Activated CD4-positive, CD25-positive, alpha-beta regulatory T cell (primary cell): Measurements from ENCODE around the gene CDK19.
A peak's percentile ranks its signal among the peaks of the same experiment; 100 is the strongest.
"Not testable (repeated sequence)": the region's sequence is repeated elsewhere in the genome, so short reads cannot be mapped to it uniquely, and the experiment has no call there.

Experiments used
- DNase-seq, 4 experiments: peaks; one replicate each; lab custom pipeline; 2025; lab: John Stamatoyannopoulos, UW

CDK19 gene

DNA sequence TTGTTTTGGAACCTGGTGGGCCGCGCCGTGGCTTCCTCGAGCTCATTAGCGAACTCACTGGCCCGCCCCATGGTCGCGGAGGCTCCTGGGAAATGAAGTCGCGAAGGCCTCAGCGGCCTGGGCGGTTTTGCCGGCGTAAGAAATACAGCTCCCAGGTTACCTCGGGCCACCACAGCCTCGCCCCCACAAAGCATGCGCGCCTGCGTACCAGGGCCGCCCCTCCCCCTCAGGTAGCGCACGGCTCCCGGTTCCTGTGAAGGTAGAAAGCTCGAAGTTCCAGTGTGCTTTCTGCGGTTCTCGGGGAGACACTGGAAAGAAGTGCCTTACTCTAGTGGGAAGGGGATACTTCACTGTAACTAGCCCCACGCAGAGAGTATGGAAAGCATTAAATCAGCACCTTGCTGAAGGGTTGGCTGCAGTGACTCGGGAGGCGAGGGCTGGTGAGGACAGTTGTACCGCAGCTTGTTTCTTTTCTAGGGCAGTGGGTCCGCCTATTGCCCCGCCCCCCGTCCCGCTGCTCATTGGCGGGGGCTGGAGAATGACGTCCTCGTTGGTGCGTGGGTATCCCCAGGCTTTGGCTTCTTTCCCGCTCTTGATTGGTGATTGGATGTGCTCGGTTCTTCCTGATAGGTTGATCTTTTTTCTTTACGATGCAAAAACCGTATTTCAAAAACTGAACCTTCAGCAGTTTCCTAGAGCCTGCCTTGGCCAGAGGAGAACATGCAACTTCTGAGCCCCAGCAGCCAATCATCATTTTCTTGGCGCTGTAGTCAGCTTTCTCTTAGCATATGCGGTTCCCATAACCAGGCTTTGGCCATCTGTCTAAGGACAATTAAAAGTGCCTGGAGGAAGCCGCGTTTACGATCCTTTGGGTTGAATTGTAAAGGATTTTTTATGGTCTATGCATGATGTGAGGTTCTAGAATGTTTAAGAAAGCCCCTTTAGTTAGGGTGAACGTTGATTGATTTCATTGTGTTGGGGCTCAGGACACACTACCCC is at the start of gene CDK19:
TSS of gene CDK19 (minus strand) at position 59 of the 999 bp plus-strand sequence. CDS start 333 bp downstream, outside the sequence.
- DNase-seq: peak; percentile 91 to 97 (median 96)

- no peak for DNase-seq
These were observed 49.6 kb upstream of the CDK19 start for GRCh38 chr6:110864824-110865223.

DNA sequence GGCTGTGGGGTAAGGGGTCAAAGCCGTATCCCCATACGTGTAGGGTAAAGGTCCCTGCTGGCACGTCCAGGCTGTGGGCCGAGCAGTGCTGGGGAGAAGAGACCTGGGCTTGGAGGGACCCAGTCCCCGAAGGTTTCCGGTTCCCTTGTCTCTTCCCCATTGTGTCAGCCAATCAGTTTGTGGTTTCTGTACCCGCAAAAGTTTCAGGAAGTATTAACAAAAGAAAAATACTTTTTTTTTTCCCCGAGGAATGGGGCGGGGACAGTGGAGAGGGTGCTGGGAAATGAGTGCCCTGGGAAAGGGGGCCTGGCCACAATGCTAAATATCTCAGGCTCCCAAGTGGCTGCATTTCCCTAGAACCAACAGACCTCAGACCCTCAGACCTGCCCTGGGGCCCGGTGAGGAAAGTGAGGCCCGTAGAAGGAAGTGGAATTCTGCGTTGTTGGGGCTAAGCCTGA is 44.1 kb upstream of the CDK19 start:
- DNase-seq: no peak

DNA sequence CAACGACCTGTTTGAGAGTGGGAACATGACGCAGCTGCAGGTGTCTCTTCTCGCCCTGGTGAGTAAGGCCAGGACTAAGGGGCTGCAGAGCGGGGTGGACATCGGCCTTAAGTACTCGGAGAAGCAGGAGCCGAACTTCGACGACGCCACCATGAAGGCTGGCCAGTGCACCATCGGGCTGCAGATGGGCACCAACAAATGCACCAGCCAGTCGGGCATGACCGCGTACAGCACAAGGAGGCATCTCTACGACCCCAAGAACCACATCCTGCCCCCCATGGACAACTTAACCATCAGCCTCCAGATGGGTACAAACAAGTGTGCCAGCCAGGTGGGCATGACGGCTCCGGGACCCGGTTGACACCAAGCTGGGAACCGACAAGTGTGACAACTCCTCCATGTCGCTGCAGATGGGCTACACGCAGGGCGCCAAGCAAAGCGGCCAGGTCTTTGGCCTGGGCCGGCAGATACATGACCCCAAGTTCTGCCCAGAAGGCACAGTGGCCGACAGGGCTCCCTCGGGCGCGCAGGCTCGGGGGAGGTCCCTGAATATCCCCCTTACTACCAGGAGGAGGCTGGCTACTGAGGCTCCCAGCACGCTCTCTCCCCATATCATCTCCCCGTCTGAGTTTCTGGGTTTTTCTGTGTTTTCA is 43.4 kb upstream of the CDK19 start:
- no peak for DNase-seq

DNA sequence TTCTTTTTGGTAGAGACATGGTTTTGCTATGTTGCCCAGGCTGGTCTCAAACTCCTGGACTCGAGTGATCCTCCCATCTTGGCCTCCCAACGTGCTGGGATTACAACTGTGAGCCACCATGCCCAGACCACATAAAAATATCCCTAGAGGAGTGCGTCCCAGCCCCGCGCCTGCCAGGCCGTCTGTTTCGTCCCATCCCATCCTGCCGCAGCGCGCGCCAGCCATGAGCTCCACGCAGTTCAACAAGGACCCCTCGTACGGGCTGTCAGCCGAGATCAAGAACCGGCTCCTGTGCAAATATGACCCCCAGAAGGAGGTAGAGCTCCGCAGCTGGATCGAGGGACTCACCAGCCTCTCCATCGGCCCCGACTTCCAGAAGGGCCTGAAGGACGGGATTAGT is 42.7 kb upstream of the CDK19 start:
- DNase-seq: no peak

DNA sequence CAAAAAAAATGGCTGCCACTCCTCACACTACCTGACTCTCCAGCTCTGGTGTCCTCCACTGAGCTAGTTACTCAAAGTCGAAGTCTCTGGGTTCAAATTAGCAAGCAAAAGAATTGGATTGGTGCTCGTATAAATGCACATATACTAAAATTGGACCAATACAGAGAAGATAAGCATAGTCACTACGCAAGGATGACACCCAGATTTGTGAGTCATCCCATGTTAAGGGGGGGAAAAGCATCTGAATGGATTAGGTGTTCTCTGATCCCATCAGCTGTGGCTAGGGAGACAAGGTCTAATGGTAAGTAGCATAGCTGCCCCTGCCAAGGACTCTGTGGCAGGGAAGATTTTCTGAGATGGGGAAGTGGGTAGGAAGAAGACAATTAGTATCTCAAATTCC is 41.0 kb upstream of the CDK19 start:
- no peak for DNase-seq

- no peak for DNase-seq
These were observed 38.6 kb upstream of the CDK19 start for GRCh38 chr6:110853754-110854477.

DNA sequence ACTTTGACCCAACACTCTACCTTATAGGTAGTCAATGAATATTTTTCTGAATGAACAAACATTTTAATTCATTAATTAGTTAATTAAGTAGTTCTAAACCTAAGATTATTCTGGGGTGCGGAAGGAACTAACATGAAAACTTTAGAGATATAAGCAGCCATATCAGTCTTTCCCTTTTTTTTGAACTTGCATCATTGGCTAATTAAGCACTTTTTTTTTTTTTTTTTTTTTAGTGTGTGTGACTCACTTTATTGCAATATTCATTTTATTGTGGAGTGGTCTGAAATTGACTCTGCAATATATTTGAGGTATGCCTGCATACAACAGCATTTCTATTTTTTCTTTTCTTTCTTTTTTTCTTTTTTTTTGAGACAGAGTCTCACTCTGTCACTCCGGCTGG is 37.5 kb upstream of the CDK19 start:
- DNase-seq: no peak

- DNase-seq: no peak
These were observed 34.5 kb upstream of the CDK19 start for GRCh38 chr6:110849781-110850180.

- no peak for DNase-seq
These were observed 26.0 kb upstream of the CDK19 start for GRCh38 chr6:110841266-110841665.

- DNase-seq: not testable (repeated sequence)
These were observed 20.5 kb upstream of the CDK19 start for GRCh38 chr6:110835751-110836150.

GRCh38 chr6:110833831-110834230 is 18.6 kb upstream of the CDK19 start:
- DNase-seq: no peak

DNA sequence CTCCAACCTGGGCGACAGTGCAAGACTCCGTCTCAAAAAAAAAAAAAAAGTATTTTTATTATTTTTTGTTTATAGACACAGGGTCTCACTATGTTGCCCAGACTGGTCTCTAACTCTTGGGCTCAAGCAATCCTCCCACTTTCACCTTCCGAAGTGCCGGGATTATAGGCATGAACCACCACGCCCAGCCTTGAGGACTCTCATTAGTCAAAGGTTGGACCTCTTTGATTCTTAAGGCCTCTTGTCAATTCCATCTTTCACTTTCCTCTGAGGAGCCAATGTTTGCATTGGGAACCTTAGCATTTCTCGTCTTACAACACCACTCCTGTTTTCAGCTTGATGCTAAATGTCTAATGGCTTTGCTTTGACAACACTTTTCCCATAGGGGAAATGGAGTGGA is 16.1 kb upstream of the CDK19 start:
- no peak for DNase-seq

DNA sequence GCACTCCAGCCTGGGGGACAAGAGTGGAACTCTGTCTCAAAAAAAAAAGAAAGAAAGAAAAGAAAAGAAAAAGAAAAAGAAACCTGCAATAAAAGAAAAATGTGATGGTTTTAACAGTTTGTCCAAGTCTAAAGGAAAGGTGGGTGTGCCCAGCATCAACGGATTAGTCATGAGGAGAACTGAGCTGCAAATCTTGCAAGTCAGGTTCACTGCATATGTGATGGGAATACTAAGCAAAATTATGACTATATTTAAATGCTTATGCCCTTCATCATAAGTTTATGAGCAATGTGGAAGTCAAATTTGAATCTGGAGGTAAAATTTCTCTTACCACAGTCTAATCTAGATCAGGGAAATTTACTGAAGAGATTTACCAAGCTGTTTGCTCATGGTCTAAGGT is 13.1 kb upstream of the CDK19 start:
- DNase-seq: no peak

DNA sequence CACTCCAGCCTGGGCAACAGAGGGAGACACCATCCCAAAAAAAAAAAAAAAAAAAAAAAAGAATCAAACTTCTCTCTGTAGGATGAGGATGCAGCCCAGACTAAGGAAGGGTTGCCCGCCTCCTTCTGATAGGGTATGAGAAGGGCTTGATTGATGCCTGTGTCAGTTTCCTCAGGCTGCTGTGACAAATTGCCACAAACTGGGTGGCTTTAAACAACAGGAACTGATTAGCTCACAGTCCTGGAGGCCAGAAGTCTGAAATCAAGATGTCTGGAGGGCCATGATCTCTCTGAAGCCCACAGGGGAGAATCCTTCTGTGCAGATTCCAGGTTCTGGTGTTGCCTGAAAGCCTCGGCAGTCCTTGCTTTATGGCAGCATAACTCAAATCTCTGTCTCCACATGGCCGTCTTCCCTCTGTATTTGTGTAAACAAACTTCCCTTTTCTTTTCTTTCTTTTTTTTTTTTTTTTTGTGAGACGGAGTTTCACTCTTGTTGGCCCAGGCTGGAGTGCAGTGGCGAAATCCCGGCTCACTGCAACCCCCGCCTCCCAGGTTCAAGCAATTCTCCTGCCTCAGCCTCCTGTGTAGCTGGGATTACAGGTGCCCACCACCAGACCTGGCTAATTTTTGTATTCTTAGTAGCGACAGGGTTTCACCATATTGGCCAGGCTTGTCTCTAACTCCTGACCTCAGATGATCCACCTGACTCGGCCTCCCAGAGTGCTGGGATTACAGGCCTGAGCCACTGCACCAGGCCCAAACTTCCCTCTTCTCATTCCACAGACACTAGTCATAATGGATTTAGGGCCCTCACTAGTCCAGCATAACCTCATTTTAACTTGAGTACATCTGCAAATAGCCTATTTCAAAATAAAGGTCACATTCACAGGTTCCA is 11.2 kb upstream of the CDK19 start:
- no peak for DNase-seq

GRCh38 chr6:110823146-110823545 is 7.9 kb upstream of the CDK19 start:
- no peak for DNase-seq

DNA sequence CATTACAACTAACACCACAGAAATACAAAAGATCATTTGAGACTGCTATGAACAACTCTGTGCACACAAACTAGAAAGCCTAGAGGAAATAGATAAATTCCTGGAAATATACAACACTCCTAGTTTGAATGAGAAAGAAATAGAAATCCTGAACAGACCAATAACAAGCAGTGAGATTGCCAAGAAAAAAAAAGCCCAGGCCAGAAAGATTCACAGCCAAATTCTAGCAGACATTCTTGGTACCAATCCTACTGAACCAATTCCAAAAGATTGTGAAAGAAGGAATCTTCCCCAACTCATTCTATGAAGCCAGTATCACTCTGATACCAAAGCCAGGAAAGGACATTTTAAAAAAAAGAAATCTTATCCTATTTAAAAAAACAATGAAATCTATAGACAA is 7.0 kb upstream of the CDK19 start:
- DNase-seq: no peak

DNA sequence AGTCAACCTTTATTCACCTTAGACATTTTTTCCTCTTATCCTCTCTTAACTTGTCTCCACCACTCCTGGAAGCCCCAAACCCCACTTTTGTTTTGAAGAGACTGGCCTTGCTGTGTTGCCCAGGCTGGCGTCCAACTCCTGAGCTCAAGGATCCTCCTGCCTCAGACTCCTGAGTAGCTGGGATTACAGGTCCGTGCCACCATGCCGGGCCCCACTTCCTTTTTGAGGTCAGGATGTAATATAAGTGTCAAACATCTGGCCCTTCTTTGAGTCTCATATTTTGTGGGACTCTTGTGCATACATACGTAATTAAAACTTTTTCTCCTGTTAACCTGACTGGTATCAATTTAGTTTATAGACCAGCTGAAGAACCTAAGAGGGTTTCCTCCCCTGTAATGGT is 1.4 kb upstream of the CDK19 start:
- no peak for DNase-seq

DNA sequence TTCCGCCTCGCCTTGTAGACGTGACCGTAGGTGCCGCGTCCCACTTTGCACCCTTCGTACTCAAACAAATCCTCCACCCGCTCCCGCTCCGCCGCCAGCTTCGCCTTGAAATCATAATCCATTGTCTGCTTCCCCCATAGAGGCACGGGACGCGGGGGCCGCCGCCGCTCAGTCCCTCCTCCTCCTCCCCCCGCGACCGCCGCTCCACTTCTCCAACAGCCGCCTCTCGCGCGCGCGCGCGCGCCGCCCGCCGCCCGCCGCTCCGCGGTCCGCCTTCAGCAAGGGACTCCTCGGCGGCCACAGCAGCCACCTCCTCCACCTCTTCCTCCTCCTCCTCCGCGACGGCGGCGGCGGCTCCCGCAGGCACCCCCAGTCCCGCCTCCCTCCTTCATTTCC is 256 bp downstream of the CDK19 start:
- no peak for DNase-seq

GRCh38 chr6:110814102-110815014 is 911 bp downstream of the CDK19 start:
- peak; percentile 28 to 43 (median 38) for DNase-seq
